GM08714 (cell line): Measurements from ENCODE around the gene ASTN1.

Experiments used
- H3K4me3 ChIP-seq: fragments of 200-500 bp; sonication (Bioruptor generic); 2 replicates; pipeline ENCODE4 v1.5.1; 2014; ENCODE audit warnings: mild to moderate bottlenecking, low read length, inconsistent platforms
- ZNF274 ChIP-seq: IDR thresholded peaks from 2 replicates; pipeline ENCODE4 v1.6.1; 2012; ENCODE audit warnings: mild to moderate bottlenecking, low read depth, low read length

ASTN1 gene

GRCh38 chr1:177138347-177138746, 26.2 kb downstream of the ASTN1 start:
- H3K4me3 ChIP-seq: no peak overlapping the region
- TF ChIP-seq ZNF274: no peak

- no peak overlapping the region for H3K4me3 ChIP-seq
Observed at GRCh38 chr1:177137814-177138213, 26.7 kb downstream of the ASTN1 start.

GRCh38 chr1:177135250-177135649, 29.3 kb downstream of the ASTN1 start:
- TF ChIP-seq ZNF274: no peak
- no peak overlapping the region for H3K4me3 ChIP-seq

More at GRCh38 chr1:177137814-177138213, 26.7 kb downstream of the ASTN1 start:
- no peak for TF ChIP-seq ZNF274

GRCh38 chr1:177133977-177134538, 30.5 kb downstream of the ASTN1 start:
- TF ChIP-seq ZNF274: no peak

GRCh38 chr1:177132141-177132540, 32.4 kb downstream of the ASTN1 start:
- no peak overlapping the region for H3K4me3 ChIP-seq
- no peak for TF ChIP-seq ZNF274

More at GRCh38 chr1:177133977-177134538, 30.5 kb downstream of the ASTN1 start:
- H3K4me3 ChIP-seq: no peak overlapping the region

GRCh38 chr1:177131723-177132122, 32.8 kb downstream of the ASTN1 start:
- no peak overlapping the region for H3K4me3 ChIP-seq

GRCh38 chr1:177130451-177130945, 34.0 kb downstream of the ASTN1 start:
- H3K4me3 ChIP-seq: no peak overlapping the region
- TF ChIP-seq ZNF274: no peak

More at GRCh38 chr1:177131723-177132122, 32.8 kb downstream of the ASTN1 start:
- no peak for TF ChIP-seq ZNF274

GRCh38 chr1:177128665-177129281, 35.7 kb downstream of the ASTN1 start:
- TF ChIP-seq ZNF274: no peak

GRCh38 chr1:177126267-177126666, 38.2 kb downstream of the ASTN1 start:
- H3K4me3 ChIP-seq: no peak overlapping the region
- TF ChIP-seq ZNF274: no peak

More at GRCh38 chr1:177128665-177129281, 35.7 kb downstream of the ASTN1 start:
- no peak overlapping the region for H3K4me3 ChIP-seq

- TF ChIP-seq ZNF274: no peak
- no peak overlapping the region for H3K4me3 ChIP-seq
Observed at GRCh38 chr1:177124577-177125278, 39.8 kb downstream of the ASTN1 start.

GRCh38 chr1:177122461-177123251, 41.9 kb downstream of the ASTN1 start:
- H3K4me3 ChIP-seq: no peak overlapping the region
- no peak for TF ChIP-seq ZNF274

- no peak for TF ChIP-seq ZNF274
- H3K4me3 ChIP-seq: no peak overlapping the region
Observed at GRCh38 chr1:177119311-177119710, 45.2 kb downstream of the ASTN1 start.

GRCh38 chr1:177118901-177119300, 45.6 kb downstream of the ASTN1 start:
- H3K4me3 ChIP-seq: no peak overlapping the region
- no peak for TF ChIP-seq ZNF274

GRCh38 chr1:177116941-177117340, 47.6 kb downstream of the ASTN1 start:
- no peak for TF ChIP-seq ZNF274
- H3K4me3 ChIP-seq: no peak overlapping the region
